Stimulated activated CD8-positive, alpha-beta memory T cell treated with anti-CD3 and anti-CD28 coated beads, Interleukin-4, amount 100 ng/mL, for 24 hours (primary cell): ENCODE data around the gene HLA-DMA.
A peak's percentile ranks its signal among the peaks of the same experiment; 100 is the strongest.
"Not testable (repeated sequence)": the region's sequence is repeated elsewhere in the genome, so short reads cannot be mapped to it uniquely, and the experiment has no call there.

ENCODE experiments used
- DNase-seq: peaks from one replicate; pipeline ENCODE4 v3.0.0-alpha.2; 2020; ENCODE audit warnings: low read depth

HLA-DMA gene

DNA sequence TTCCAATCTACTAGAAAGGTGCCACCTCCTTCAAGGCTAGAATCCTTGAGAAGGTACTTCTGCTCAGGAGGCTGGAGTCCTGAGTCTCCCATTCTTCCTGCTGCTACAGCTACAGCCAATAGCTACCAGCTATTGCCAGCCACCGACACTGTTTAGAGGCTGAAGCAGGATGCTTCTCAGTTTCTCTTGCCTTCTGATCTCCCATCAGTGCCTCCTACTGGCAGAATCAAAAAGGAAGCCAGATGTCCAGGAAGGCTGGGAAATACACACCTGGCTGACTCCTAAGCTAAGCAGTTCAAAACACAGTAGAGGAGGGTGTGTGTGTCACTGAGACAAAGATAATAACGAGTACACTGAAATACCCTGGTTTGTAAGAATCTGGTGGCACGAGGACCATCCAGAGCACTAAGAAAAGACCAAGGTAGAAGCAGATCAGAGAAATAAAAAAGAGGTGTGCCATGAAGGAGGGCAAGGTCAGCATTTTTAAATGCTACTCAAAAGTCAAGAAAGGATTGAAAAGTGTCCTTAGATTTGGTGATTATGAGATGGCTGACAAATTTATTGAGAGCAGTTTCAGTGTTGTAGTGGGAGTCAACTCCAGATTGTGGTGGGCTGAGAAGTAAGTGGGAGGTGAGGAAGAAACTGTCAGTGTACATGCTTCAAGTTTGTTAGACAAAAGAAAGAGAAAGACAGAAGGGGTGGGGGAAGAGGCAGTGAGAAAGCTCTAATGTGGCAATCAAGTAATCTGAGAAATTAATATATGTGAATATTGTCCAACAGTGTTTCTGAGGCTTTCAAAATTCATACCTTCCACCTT, 2.3 kb upstream of the HLA-DMA start:
- DNase-seq = no peak

DNA sequence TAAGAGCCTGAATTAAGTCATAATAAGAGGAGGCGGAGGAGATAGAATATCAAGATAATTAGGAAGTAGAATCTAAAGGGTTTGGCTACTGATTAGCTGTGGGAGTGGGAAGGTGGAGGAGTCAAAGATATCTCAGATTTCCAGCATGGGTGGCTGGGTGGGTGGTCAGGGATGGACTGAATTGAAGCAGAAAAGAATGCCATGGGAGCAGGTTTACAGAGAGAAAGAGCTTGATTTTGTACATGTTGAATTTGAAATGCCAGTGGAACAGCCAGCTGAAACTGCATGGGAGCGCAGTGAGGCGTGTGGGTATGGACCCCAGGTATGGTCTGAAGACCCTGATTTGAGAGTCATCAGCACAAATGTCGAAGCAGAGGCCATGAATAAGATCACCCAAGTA, 1.4 kb upstream of the HLA-DMA start:
- DNase-seq = no peak

DNA sequence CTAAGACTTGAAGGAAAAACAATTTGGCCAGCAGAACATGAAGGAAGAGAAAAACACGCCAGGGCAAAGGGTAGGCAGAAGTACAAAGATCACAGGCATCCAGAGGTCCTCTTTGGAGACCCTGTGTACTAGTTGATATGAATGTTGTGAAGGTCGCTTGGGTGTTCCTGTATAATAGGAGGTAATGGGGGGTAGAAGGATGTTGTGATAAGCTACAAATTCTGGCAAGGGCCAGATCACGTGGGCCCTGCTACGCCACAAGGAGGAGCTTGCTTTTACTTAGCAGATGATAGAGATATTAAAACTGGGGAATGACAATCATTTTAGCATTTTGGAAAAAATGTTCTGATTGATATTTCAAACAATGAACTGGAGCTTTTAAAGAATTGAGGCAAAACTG, 878 bp upstream of the HLA-DMA start:
- no peak for DNase-seq

DNA sequence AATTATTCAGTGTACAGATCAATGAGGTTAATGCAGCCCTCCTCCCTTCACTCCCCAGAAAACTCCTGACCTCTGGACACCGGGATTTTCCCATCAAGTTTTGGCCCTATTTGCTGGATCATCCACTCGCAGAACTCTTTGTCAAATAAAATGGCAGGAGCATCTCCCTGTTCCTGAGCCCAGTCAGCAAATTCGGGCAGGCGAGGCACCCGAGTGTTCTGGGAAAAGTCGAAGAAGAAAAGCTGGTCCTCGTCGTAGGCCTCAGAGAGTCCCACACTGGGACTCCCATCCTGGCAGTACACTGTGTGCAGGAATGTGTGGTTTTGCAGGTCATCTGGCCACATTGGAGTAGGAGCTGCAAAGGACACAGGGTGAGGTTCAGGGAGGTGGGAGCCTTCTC, 2.4 kb downstream of the HLA-DMA start:
- no peak for DNase-seq

DNA sequence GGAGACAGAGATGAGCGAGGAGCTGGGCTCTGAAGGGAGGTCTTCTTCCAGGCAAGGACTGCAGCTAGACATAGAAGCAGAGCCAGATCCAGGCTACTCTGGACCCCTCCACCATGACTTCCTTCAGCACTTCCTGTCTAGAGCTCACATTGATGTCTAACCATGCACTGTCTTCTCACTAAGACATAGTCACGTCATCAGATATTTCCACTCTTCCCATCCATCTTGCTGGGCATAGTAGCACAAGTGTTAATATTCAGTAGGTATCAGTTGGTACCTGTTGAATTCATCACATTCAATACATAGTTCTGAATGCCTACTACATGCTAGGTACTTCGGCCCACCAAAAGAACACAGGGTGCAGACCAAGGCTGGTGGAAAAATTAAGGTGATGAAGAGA, 2.9 kb downstream of the HLA-DMA start:
- DNase-seq = no peak

DNA sequence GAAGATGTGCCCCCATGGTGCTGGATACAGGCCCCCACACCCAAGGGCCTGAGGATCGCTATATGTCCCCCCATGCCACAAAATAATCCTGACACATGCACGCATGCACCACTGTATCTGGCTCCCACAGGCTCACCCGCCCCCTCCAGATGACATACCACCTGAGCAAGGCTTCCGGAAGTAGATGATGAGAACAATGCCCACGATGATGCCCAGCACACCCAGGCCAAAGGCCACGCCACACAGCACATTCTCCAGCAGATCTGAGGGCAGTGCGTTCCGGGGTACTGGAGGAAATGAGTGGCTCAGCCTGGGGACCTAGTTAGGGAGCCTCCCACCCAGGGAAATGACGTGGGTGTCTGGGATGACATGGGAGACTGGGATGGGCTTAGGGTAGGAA, 3.8 kb downstream of the HLA-DMA start:
- DNase-seq = no peak

DNA sequence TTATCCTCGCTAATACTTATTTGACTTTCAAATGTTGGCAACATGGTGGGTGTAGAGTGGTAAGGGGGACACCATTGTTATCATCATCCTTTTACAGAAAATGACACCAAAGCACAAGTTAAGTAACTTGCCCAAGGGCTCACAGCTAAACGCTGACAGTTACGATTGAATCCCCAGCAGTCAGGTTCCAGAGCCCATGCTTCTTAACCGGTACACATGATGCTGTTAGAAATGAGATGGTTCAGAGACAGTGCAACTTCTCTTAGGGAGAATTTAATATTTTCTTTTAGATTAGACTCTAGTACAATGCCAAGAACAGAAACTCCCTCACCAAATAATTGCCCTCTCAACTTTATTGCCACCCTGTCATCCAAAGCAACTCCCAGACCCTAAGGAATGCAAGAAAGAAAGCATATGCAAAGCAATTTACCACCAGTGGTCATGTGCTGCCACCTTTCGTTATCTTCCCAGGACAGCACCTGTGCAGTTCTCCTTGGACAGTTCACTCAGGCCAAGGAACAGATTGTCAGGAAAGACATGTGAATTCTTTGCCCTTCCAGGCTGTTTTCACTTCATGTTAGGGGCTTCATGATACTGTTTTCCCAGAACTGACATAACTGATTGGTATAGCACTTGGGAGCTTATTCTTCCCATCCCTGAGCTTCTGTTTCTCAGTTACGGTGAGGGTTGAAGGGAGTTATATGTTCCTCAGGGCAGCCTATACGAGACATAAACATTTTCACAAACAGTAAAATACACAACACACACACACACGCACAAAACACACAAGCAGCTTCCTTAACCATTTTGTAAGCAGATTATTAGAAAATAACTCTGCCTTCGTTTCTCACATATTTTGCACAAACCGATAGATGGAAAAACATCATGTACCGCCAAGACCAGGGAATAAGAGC, 5.1 kb downstream of the HLA-DMA start:
- no peak for DNase-seq

DNA sequence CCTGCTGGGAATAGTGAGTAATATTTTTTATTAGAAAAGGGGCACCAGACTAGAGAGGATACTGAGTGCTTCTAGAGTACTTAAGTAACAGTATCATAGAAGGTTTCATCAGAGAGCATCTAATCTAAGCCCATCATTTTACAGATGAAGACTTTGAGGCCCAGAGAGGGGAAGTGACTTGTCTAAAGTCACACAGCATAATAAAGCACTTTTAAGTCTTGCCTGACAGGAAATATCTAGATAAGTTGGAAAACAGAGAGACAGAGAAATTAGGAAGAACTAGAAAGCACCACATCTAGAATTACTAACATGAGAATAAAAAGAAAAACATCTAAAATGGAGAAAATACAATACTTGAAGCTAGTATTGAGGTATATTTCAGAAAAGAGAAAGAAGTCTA, 6.0 kb downstream of the HLA-DMA start:
- DNase-seq = no peak

DNA sequence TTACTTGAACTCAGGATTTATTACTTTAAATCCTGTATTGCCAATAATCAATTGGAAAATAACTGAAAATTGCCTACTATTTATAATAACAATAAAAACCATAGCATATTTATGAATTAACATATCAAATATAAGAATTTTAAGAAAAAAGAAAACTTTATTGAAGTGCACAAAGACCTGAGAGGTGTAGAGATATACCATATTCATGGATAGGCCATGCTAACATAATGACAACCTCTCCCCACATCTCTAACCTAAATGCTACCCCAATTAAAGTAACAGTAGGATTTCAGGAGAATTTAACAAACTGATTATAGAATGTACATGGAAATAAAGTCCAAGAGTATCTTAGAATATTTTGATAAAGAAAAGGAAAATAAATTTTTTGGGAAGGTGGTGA, 6.9 kb downstream of the HLA-DMA start:
- no peak for DNase-seq

DNA sequence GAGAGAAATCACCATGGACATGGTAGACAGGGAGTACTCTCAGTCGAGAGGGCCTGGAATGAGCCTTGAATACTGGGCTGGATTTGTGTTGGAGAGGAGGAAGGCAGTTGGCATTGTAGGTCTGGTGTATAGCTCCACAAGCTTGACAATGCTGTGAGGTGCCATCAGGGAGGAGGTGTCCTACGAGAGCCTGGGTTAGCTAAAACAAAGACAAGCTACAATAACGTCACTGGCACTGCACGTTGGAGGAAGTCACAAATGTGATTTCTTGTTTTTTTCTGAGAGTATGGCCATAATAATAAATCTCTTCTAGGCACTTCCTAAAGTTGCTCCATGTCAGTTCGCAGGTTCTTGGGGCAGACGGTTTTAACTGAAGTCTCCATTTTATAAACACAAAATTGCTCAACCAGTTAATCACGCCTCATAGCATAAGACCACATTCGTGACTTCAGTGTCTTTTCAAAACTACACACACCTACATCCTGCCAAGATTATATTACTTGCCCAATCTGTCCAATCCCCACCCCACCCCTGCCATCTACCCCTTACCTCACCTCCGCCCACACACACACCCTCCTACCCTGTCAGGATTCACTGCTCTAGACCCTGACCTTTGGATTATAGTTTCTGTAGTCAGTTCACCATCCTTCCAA, 7.7 kb downstream of the HLA-DMA start:
- DNase-seq = peak; percentile 56

DNA sequence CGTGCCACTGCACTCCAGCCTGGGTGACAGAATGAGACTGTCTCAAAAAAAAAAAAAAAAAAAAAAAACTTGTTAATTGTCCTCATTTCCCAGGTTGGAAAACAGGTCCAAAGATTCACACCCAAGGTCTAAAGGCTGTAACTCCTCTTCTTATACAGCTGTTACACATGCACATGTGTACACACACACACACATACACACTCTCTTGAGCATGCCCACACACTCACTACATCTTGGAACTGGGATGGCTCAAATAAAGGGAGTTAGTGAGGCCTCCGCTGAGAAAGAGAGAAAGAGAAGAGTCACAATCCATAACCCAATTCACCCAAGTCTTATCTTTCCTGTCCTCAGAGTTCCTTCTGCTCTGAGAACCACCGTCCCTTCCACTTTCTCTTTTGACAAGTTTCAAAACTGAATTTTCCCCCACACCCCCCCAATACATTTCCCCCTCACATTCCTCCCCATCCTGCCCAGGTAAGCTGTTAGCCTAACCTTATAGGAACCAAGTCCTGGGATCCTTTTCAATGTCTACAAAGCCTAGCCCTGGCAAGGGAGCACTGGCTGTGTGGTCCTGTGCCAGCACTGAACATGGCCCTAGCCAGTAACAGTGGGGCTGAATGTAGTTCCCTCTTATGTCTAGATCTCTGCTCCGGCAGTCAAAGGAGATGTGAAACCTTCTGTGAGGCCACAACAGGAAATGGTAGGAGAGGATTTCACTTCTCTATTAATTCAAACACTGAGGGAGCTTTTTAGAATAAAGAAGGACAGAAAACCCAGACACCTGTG, 8.8 kb downstream of the HLA-DMA start:
- DNase-seq = no peak

DNA sequence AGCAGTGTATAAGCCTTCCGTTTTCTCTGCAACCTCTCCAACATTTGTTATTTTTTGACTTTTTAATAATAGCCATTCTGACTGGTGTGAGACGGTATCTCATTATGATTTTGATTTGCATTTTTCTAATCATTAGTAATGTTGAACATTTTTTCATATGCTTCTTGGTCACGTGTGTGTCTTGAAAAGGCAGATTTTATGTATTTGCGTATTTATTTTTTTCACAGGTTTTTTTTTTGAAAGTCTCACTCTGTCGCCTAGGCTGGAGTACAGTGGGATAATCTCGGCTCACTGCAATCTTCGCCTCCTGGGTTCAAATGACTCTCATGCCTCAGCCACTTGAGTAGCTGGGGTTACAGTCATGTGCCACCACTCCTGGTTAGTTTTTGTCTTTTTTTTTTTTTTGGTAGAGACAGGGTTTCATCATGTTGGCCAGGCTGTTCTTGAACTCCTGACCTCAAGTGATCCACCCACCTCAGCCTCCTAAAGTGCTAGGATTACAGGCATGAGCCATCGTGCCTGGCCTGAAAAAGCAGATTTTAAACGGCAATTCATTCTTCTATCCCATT, 10.3 kb downstream of the HLA-DMA start:
- DNase-seq = not testable (repeated sequence)

DNA sequence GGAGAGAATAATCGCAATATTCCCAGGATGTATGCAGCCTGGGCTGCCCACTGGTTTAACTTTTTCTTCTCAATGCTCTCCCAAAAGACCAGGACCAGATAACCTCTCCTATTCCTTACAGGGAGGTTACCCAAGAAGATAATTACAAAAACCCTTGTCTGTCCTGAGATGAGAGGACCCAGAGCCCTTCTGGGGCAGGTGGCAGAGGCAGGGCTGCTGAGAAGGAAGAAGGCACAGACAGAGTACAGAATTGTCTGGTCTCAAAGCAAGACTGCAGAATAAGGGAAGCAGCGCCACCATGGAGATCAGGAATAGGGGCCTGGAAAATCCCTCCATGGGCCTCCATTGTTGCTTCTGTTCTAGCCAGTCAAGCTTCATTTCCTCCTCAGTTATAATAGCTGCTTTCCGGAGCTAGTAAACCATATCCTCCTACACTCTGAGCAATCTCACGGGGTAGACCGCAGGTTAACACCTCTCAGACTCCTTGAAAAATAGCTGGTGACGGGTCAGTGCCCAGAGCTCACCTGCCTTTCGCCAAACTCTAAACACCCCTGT, 11.6 kb downstream of the HLA-DMA start:
- peak; percentile 22 for DNase-seq

DNA sequence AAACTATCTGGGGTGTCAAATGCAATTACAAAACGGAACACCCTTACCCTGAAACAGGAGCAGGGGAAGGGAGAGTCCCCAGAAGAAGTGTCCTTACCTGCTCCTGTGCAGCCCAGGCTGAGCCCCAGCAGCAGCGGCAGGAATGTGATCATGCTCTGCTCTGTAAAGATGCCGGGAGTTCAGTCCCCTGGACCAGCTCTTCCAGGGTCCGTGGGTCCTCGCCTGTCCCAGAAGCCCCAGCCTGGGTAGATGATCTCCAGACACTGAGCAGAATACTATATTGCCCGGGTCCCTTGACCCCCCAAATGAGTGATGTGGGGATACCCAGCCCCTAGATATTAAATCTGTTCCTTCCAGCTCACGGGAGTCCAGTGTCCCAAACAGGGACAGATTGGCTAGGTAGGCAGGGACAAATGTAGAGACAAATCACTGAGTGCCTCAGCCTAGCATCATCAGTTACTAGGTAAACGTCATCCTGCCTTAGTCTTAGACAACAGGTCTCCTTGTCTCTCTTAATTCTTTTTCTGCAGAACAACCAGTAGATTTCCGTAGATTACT, 12.2 kb downstream of the HLA-DMA start, which contains the start of gene HLA-DMB:
Gene HLA-DMB (minus strand): TSS at position 373 of the 558 bp plus-strand sequence. CDS start 221 bp downstream, at position 152.
- DNase-seq = no peak

DNA sequence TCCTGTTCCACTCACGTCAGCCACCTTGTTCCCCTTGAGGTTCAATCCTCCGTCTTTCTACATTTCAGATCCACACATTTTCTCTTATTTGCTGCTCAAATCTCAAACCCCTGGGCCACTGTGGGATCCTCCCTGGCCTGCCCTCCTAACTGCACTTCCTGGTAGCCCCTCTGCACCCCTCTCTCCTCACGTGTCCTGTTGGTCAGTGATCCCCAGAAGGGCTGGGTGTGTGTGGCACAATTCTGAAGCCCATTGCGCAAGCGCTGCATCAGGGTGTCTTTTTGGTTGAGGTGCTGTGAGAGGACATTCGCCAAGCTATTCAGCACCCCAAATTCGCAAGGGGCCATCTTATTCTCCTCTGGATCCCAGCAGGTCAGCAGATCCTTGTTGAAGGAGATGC, 14.4 kb downstream of the HLA-DMA start:
- no peak for DNase-seq

DNA sequence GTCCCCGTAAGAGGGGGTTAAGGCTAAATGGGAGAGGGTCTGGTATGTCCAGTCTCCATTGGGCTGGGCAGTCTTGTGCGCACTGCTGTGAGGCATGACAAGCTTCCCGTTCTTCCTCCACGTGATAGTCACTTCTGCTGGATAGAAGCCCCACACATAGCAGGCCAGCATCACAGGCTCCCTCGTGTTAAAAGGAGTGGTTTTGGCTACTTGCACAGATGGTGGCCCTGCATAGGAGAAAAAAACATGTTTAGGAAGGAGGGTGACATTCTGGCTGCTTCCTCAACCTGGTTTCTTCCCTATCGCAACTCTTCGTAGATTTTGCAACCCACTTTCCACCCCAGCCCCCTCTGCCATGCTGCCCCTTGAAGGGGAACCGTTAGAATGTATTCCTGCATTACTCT, 15.7 kb downstream of the HLA-DMA start:
- no peak for DNase-seq

DNA sequence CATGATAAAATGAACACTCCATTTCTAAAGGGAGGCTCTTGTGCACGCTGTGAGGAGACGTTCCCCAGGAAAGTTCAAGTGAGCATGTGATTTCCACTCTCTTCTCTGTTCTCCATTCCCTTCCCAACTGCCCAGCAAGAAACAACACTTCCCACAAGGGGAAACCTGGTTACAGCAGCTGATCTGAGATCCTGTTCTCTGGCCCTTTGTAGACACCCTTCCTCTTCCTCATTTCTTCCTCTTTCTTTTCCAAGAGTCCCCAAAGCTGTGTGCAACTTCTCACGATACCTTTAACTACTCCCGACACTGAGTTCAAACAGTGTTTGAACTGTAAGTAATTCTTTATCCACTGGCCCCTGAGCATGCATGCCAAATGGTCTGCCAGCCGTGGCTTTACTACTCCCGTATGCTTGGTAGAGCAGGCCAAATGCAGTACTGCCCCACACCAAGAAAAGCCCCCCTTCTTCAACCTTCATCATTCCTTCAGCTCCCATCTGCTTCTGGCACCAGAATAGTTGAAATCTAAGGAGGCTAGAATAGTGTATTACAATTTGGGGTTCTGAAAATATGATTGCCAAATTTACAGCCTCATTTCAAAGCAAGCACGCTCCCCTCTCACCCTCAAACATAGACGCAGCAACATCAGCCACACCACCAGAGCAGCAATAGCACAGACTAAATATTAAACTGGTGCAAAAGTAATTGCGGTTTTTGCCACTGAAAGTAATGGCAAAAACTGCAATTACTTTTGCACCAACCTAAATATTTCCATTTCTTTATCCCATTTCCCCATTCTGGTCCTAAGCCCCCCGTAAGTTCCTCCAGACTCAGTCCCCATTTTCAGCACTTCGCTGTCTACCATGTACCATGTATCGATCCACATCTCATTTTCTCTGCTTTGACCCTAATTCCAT, 16.4 kb downstream of the HLA-DMA start:
- DNase-seq = no peak

DNA sequence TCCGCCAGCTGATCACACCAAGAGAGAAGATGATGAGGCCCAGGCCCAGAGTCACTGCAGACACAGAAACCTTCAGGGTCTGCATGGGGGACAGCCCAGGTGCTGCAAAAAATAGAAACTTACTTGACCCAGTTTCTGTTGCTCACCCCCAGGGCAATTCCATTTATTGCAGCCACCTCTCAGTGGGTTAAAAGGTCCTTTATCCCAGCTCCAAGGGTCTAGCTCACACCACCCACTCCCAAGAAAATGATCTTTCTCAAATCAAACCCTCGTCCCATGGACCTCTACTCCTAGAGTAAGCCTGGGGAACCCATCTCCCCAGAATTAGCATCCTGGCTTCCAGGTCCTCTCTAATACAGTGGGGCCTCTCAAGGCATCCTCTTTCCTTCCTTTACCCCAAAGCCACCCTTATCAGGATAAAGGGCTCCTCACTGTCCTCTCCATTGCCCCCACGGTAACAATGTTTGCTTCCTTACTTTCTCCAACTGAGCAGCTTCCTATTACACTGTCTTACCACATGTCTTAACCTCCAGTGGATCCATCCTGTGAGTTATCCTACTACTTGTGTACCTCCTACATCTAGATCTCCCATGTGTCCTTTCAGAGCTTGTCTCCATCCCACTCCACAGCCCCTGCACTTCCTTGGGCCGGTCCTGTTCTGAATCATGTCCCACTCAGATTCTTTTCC, 17.2 kb downstream of the HLA-DMA start:
- no peak for DNase-seq

DNA sequence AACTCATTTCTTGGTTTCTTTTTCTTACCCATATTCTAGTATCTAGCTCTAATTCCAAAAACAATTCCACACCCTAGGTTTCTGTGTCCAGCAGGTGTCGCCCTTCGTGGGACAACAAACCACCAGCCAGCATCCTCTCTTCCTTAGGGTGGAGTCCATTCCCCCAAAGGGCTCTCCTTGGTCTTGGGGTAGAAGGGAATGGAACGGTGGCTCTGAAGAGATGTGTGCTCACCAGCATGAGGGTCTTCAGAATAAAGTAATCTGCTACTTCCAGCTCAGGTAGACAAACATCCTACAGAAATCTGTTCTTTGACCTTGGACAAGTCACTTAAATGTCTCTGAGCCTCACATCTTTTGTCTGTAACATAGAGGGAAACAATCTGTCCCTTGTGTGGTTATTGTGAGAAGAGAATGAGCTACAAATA, 19.2 kb downstream of the HLA-DMA start:
- DNase-seq = peak; percentile 63
